ENCODE measurements around the gene TFDP2.

GRCh38 chr3:142112601-142113000 lies 36.7 kb downstream of the TFDP2 start:
- no peak for TF ChIP-seq CTCF (IDR thresholded peaks at IDR 0.05)
- no peak for TF ChIP-seq POLR2AphosphoS5 (IDR thresholded peaks at IDR 0.05)
- TF ChIP-seq POLR2A (IDR thresholded peaks at IDR 0.05; ENCODE audit: low read depth): no peak
- TF ChIP-seq EP300 (IDR thresholded peaks at IDR 0.05): no peak

All from esophagus muscularis mucosa (tissue), 4 donors.